BLaER1 (cell line): ENCODE results near the gene RSPH6A.

ENCODE experiments used
- H3K27ac ChIP-seq: shearing (Covaris generic); formaldehyde crosslinking; 2 replicates; pipeline ENCODE4 v1.8.1; 2022
- H3K27me3 ChIP-seq: shearing (Covaris generic); formaldehyde crosslinking; 2 replicates; pipeline ENCODE4 v1.8.1; 2022
- H3K36me3 ChIP-seq: shearing (Covaris generic); formaldehyde crosslinking; 2 replicates; pipeline ENCODE4 v1.8.1; 2022
- H3K4me1 ChIP-seq: shearing (Covaris generic); formaldehyde crosslinking; 2 replicates; pipeline ENCODE4 v1.8.1; 2022
- H3K4me2 ChIP-seq: shearing (Covaris generic); formaldehyde crosslinking; 2 replicates; pipeline ENCODE4 v1.8.1; 2022
- H3K4me3 ChIP-seq: shearing (Covaris generic); formaldehyde crosslinking; 2 replicates; pipeline ENCODE4 v1.8.1; 2022
- H3K9ac ChIP-seq: shearing (Covaris generic); formaldehyde crosslinking; 2 replicates; pipeline ENCODE4 v1.8.1; 2022
- H3K9me3 ChIP-seq: shearing (Covaris generic); formaldehyde crosslinking; 2 replicates; pipeline ENCODE4 v1.8.1; 2022
- H4K20me1 ChIP-seq: shearing (Covaris generic); formaldehyde crosslinking; 2 replicates; pipeline ENCODE4 v1.8.1; 2022
- Cebpa-rat ChIP-seq: shearing (Covaris generic); IDR thresholded peaks from 2 replicates; pipeline ENCODE4 v1.8.1; 2022

Gene RSPH6A

GRCh38 chr19:45767410-45767880 is 47.7 kb downstream of the RSPH6A start:
- Histone ChIP-seq H4K20me1 (peaks cover 17% of the 10 kb centered on the region), H3K4me2 (peak overlapping the region; percentile 98), H3K4me1 (peaks cover 63% of the 10 kb centered on the region), H3K9me3 (no peaks in the 10 kb centered on the region), H3K27me3 (peaks cover 19% of the 10 kb centered on the region), H3K9ac (peak overlapping the region; percentile 82), H3K27ac (no peak overlapping the region), H3K36me3 (no peaks in the 10 kb centered on the region), H3K4me3 (peak overlapping the region; percentile 85)
- TF ChIP-seq Cebpa-rat: no peak

GRCh38 chr19:45766869-45767346 is 48.2 kb downstream of the RSPH6A start:
- Histone ChIP-seq H3K4me2 (peak overlapping the region; percentile 98), H4K20me1 (peaks cover 12% of the 10 kb centered on the region), H3K9ac (no peak overlapping the region), H3K27me3 (peaks cover 19% of the 10 kb centered on the region), H3K36me3 (no peaks in the 10 kb centered on the region), H3K4me3 (peak overlapping the region; percentile 85; the same call in 1 of the 2 replicates), H3K27ac (no peak overlapping the region), H3K9me3 (no peaks in the 10 kb centered on the region), H3K4me1 (peaks cover 63% of the 10 kb centered on the region)
- no peak for TF ChIP-seq Cebpa-rat

DNA sequence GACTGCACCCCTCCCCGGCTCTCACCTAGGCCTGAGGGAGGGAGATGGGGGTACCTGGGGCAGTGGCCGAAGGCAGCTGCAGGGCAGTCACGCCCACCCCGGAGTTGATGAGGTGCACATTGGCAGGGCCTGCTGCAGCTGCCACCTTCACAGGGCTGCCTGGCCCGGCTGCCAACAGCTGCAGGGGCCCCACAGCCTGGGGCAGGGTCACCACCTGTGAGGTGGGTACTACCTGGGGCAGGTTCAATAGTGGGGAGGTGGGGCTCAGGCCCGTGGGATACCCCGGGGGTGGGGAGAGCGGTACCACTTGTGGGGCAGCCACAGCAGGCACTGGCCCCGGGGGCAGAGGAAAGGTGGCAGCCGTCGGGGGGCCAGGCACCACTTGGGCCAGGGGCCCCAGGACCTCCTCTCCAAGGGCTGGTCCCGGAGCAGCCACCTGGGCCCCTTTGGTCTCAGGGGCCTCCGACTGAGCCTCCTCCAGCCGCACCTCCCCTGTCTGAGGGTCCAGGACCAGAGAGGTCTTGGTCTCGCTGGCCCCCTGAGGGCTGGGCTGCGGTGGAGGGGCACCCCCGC is 48.7 kb downstream of the RSPH6A start:
- H3K36me3 ChIP-seq: no peaks in the 10 kb centered on the region
- peaks cover 19% of the 10 kb centered on the region for H3K27me3 ChIP-seq
- H3K4me1 ChIP-seq: peaks cover 63% of the 10 kb centered on the region
- no peak overlapping the region for H3K4me3 ChIP-seq
- no peak overlapping the region for H3K9ac ChIP-seq
- peaks cover 6% of the 10 kb centered on the region for H4K20me1 ChIP-seq
- no peak for TF ChIP-seq Cebpa-rat
- H3K27ac ChIP-seq: no peak overlapping the region
- peak overlapping the region; percentile 98; the same call in 1 of the 2 replicates for H3K4me2 ChIP-seq
- H3K9me3 ChIP-seq: no peaks in the 10 kb centered on the region

- Histone ChIP-seq H4K20me1 (peaks cover under 1% of the 10 kb centered on the region), H3K36me3 (no peaks in the 10 kb centered on the region), H3K4me2 (no peak overlapping the region), H3K9me3 (no peaks in the 10 kb centered on the region), H3K27me3 (peaks cover 19% of the 10 kb centered on the region), H3K4me1 (peaks cover 58% of the 10 kb centered on the region), H3K9ac (no peak overlapping the region), H3K27ac (no peak overlapping the region), H3K4me3 (no peak overlapping the region)
- TF ChIP-seq Cebpa-rat: no peak
Measured at GRCh38 chr19:45765702-45766295, 49.3 kb downstream of the RSPH6A start.

DNA sequence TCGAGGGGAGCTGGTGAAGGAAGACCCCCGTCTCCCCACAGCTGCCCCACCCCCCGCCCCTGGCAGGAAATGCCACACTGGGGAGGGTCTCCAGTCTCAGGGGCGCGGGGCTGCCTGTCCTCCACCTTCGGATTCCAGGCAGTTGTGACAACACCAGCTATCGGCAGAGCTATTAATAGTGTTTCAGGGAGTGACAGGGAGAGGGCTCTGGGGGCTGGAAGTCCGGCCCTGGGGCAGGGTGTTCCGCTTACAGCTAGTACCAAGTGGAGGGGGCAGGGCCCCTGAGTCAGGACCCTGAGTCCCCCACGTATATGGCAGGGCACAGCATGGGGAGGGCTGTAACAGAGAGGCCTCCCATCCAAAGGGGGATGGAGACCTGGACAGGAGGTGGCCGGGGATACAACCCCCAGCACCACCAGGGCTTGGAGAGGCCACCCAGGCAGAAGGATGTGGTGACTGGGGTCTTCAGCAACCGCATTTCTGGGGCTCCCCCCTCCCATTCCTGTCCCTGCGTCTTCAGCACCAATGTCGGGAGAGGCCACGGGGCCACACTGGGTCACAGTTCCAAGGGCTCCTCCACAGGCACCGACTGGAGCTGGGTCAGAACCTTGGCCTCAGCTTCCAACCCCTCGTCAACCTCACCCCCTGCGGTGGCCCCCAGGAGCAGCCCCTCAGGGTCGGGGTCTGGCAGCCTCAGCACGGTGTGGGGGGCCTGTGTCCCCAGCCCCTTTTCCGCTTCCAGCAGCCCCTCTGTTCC is 50.0 kb downstream of the RSPH6A start:
- Histone ChIP-seq H3K4me3 (no peak overlapping the region), H4K20me1 (no peaks in the 10 kb centered on the region; the same call in 1 of the 2 replicates), H3K9ac (no peak overlapping the region), H3K27ac (no peak overlapping the region), H3K36me3 (no peaks in the 10 kb centered on the region), H3K4me2 (peak overlapping the region; percentile 54; the same call in 1 of the 2 replicates), H3K27me3 (peaks cover 19% of the 10 kb centered on the region), H3K9me3 (no peaks in the 10 kb centered on the region), H3K4me1 (peaks cover 57% of the 10 kb centered on the region)
- no peak for TF ChIP-seq Cebpa-rat

DNA sequence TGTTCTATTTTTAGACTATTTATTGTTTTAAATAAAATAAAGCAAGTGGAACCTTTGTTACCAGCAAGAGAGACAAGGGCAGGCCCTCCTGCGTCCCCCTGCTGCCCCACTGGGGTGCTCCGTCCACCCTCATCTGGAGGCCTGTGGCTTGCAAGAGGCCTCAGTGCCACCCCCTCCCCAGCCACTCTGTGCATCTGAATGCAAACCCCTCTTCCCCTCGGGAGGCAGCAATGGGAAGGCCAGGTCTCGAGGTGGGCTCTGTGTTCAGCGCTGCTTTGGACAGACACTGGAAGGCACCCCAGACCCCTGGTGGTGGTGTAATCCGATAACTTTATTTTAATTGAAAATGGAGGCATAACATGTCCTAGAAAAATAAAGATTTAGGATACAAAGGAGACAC is 50.6 kb downstream of the RSPH6A start:
- H3K4me3 ChIP-seq: no peak overlapping the region
- H3K27ac ChIP-seq: no peak overlapping the region
- H3K27me3 ChIP-seq: peaks cover 19% of the 10 kb centered on the region
- no peaks in the 10 kb centered on the region; the same call in 1 of the 2 replicates for H4K20me1 ChIP-seq
- peaks cover 57% of the 10 kb centered on the region for H3K4me1 ChIP-seq
- H3K9ac ChIP-seq: no peak overlapping the region
- no peaks in the 10 kb centered on the region for H3K36me3 ChIP-seq
- no peaks in the 10 kb centered on the region for H3K9me3 ChIP-seq
- TF ChIP-seq Cebpa-rat: no peak
- H3K4me2 ChIP-seq: peak overlapping the region; percentile 54; the same call in 1 of the 2 replicates

- no peak overlapping the region for H3K4me3 ChIP-seq
- no peak overlapping the region for H3K9ac ChIP-seq
- H4K20me1 ChIP-seq: no peaks in the 10 kb centered on the region; the same call in 1 of the 2 replicates
- peaks cover 19% of the 10 kb centered on the region for H3K27me3 ChIP-seq
- peaks cover 57% of the 10 kb centered on the region for H3K4me1 ChIP-seq
- no peaks in the 10 kb centered on the region for H3K36me3 ChIP-seq
- TF ChIP-seq Cebpa-rat: no peak
- H3K27ac ChIP-seq: no peak overlapping the region
- peak overlapping the region; percentile 54 for H3K4me2 ChIP-seq
- no peaks in the 10 kb centered on the region for H3K9me3 ChIP-seq
Measured at GRCh38 chr19:45763691-45764294, 51.3 kb downstream of the RSPH6A start.

DNA sequence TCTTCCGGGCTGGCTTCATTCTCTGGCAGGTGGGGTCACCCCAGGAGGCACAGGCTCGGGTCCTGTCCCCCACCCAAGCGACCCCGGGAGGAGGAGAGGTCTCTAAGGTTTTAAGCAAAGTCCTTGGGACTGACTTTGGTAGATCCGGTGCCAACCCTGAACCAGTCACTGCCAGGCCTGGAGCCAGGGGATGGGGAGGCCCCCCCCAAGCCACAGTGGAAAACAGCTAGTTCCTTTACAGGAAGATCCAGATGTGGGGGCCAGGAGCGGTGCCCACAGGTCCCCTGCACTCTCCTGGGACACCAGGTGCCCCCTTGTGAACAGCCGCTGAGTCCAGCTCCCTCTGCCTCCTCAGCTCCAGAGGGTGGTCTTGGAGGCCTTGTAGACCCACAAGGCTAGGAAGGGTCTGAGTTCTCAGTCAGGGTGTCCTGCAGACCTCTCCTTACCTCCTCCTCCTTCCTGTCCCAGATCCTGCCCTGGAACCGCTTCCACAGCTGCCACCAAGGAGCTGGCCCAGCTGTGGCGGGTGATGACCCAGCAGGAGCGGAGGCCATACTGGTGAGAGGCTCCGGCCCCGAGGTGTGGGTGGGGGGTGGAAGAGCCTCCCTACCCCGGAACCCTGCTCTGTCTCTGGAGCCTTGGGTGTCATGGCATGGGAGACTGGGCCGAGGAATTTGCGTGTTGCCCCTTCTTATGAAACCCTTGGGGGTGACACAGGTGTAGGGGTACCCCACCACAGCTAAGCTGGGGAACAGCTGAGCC is 52.1 kb downstream of the RSPH6A start:
- H3K36me3 ChIP-seq: no peaks in the 10 kb centered on the region
- H3K27ac ChIP-seq: peak overlapping the region; percentile 30; the same call in 1 of the 2 replicates
- TF ChIP-seq Cebpa-rat: no peak
- no peak overlapping the region for H3K9ac ChIP-seq
- H3K4me2 ChIP-seq: peak overlapping the region; percentile 54
- no peaks in the 10 kb centered on the region for H3K9me3 ChIP-seq
- H3K4me3 ChIP-seq: no peak overlapping the region
- H4K20me1 ChIP-seq: no peaks in the 10 kb centered on the region; the same call in 1 of the 2 replicates
- H3K27me3 ChIP-seq: peaks cover 14% of the 10 kb centered on the region
- H3K4me1 ChIP-seq: peaks cover 54% of the 10 kb centered on the region

DNA sequence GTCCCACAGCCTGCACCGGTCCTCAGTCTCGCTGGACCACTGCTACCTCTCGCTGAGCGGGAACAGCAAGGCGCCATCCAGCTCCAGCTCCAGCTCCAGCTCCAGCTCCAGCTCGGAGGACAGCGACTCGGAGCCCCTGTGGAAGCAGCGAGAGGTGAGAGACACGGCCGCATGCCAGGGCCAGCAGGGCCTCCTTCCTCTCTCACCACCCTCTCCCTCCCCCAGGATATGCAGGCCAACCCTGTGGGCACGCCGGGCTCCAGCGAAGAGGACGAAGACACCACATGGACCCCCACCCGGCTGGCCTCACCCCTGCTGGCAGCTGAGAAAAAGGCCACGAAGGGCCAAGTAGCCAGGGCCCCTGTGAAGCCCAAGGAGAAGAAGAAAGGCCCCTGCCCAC is 53.4 kb downstream of the RSPH6A start:
- Histone ChIP-seq H3K4me1 (peaks cover 40% of the 10 kb centered on the region), H3K4me2 (peak overlapping the region; percentile 54), H4K20me1 (no peaks in the 10 kb centered on the region; the same call in 1 of the 2 replicates), H3K4me3 (no peak overlapping the region), H3K9me3 (no peaks in the 10 kb centered on the region), H3K27me3 (0 out of 2 replicates have a peak, but pooled peaks cover under 1% of the 10 kb centered on the region), H3K9ac (no peak overlapping the region), H3K36me3 (no peaks in the 10 kb centered on the region), H3K27ac (peak overlapping the region; percentile 55; the same call in 1 of the 2 replicates)
- no peak for TF ChIP-seq Cebpa-rat
